Tibial nerve (tissue), 4 donors: ENCODE results near the gene COMMD1. TPM values are rescaled to one million over a fixed set of nuclear protein-coding genes. Genes with fewer than 3 reads are reported as not detected.
"Not testable (repeated sequence)": the region's sequence is repeated elsewhere in the genome, so short reads cannot be mapped to it uniquely, and the experiment has no call there.

Experiments
- DNase-seq, 2 donors: peaks; one replicate each; pipeline ENCODE4 v3.0.0-alpha.2; 2019; ENCODE audit warnings: low spot score in 2 of 2
- H3K27ac ChIP-seq, 4 donors: fragments of 200-600 bp; sonication (generic) in 3 of 4; one replicate each; pipeline ENCODE4 v1.5.1; 2017 to 2019; ENCODE audit warnings: mild to moderate bottlenecking in 1 of 4
- H3K27me3 ChIP-seq, 2 donors: fragments of 200-600 bp; sonication (generic) in 1 of 2; one replicate each; pipeline versions ENCODE4 v1.5.1 to v1.6.0; 2017 to 2019
- H3K36me3 ChIP-seq, 3 donors: fragments of 200-600 bp; sonication (generic); one replicate each; pipeline ENCODE4 v1.5.1; 2018 to 2019
- H3K4me1 ChIP-seq, 4 donors: fragments of 200-600 bp; sonication (generic) in 3 of 4; one replicate each; pipeline ENCODE4 v1.5.1; 2017 to 2019
- H3K4me3 ChIP-seq, 4 donors: fragments of 200-600 bp; sonication (generic) in 3 of 4; one replicate each; pipeline ENCODE4 v1.5.1; 2017 to 2019; ENCODE audit warnings: mild to moderate bottlenecking in 1 of 4, moderate library complexity in 1 of 4
- H3K9me3 ChIP-seq, 4 donors: fragments of 200-600 bp; sonication (generic) in 3 of 4; one replicate each; pipeline ENCODE4 v1.5.1; 2017 to 2019
- CTCF ChIP-seq, 5 experiments: fragments of 200-600 bp in 3 of 5; fragments of 450-650 bp in 2 of 5; sonication (generic) in 3 of 5; IDR thresholded peaks; one replicate each; pipeline ENCODE4 v1.5.1; 2016 to 2019; ENCODE audit warnings: antibody characterized with exemption in 5 of 5, mild to moderate bottlenecking in 3 of 5, moderate library complexity in 2 of 5
- EP300 ChIP-seq, 2 donors: sonication (generic); formaldehyde crosslinking; IDR thresholded peaks; one replicate each; pipeline ENCODE4 v1.6.1; 2017; ENCODE audit warnings: antibody characterized with exemption in 2 of 2, mild to moderate bottlenecking in 1 of 2
- POLR2A ChIP-seq, 2 donors: fragments of 450-650 bp; IDR thresholded peaks; one replicate each; pipeline ENCODE4 v1.6.1; 2017; ENCODE audit warnings: antibody characterized with exemption in 2 of 2, mild to moderate bottlenecking in 2 of 2, moderate library complexity in 2 of 2
- WGBS, 2 donors: methylation state at CpG; one replicate each; pipeline ENCODE4 v1.1.5; 2018; 5-methylcytosine and 5-hydroxymethylcytosine counted together
- total RNA-seq, 4 donors: library from RNA; depleted of rRNA; stranded (reverse); fragments of >200 nt; gene quantifications; one replicate each; pipeline ENCODE4 v1.1.0, GENCODE V29; 2016

The COMMD1 gene
- total RNA-seq, 4 donors from 2014 or later = 29.6 to 49.2 (median 43.7) TPM

GRCh38 chr2:62145478-62146100 is 240.1 kb downstream of the COMMD1 start:
- no peak for TF ChIP-seq POLR2A (IDR thresholded peaks at IDR 0.05)
- TF ChIP-seq CTCF (IDR thresholded peaks at IDR 0.05) = no peak
- no peak for TF ChIP-seq EP300 (IDR thresholded peaks at IDR 0.05)
- Histone ChIP-seq H3K4me1 (no peaks in the 10 kb centered on the region), H3K36me3 (peaks cover 0 to 5% (median 0%) of the 10 kb centered on the region in 3 donors), H3K27me3 (no peaks in the 10 kb centered on the region), H3K27ac (no peak overlapping the region), H3K9me3 (no peaks in the 10 kb centered on the region), H3K4me3 (no peak overlapping the region)
- no peak for DNase-seq
- WGBS, 2 donors = 93 to 95% methylated on average over 5 of the region's 5 CpGs

- H3K36me3 ChIP-seq, H3K4me1 ChIP-seq, H3K9me3 ChIP-seq, H3K4me3 ChIP-seq, H3K27ac ChIP-seq, DNase-seq, H3K27me3 ChIP-seq: not testable (repeated sequence)
- WGBS, 2 donors = 87% methylated on average over 7 of the region's 7 CpGs
Observed at GRCh38 chr2:62146790-62147189, 241.3 kb downstream of the COMMD1 start.

- Histone ChIP-seq H3K4me1 (no peaks in the 10 kb centered on the region), H3K27me3 (no peaks in the 10 kb centered on the region), H3K4me3 (no peak overlapping the region), H3K9me3 (no peaks in the 10 kb centered on the region), H3K27ac (no peak overlapping the region), H3K36me3 (peaks cover 0 to 5% (median 0%) of the 10 kb centered on the region in 3 donors)
- WGBS, 2 donors = 81 to 92% methylated on average over 4 of the region's 4 CpGs
- no peak for DNase-seq
- no peak for TF ChIP-seq CTCF (IDR thresholded peaks at IDR 0.05)
- no peak for TF ChIP-seq POLR2A (IDR thresholded peaks at IDR 0.05)
- TF ChIP-seq EP300 (IDR thresholded peaks at IDR 0.05) = no peak
Observed at GRCh38 chr2:62147610-62148301, 242.3 kb downstream of the COMMD1 start.

GRCh38 chr2:62149708-62150107 is 244.2 kb downstream of the COMMD1 start:
- no peaks in the 10 kb centered on the region for H3K27me3 ChIP-seq
- H3K9me3 ChIP-seq = peaks cover 0 to under 1% (median 0%) of the 10 kb centered on the region in 4 donors
- H3K4me1 ChIP-seq = no peaks in the 10 kb centered on the region
- TF ChIP-seq EP300 (IDR thresholded peaks at IDR 0.05) (no peak), POLR2A (IDR thresholded peaks at IDR 0.05) (no peak), CTCF (IDR thresholded peaks at IDR 0.05) (no peak)
- no peak overlapping the region for H3K27ac ChIP-seq
- DNase-seq = no peak
- no peak overlapping the region for H3K4me3 ChIP-seq
- peaks cover 0 to 5% (median 0%) of the 10 kb centered on the region in 3 donors for H3K36me3 ChIP-seq

- Histone ChIP-seq H3K27ac (no peak overlapping the region), H3K27me3 (no peaks in the 10 kb centered on the region), H3K9me3 (peaks cover 0 to 8% (median 0%) of the 10 kb centered on the region in 4 donors), H3K4me3 (no peak overlapping the region), H3K36me3 (peaks cover 0 to 10% (median 0%) of the 10 kb centered on the region in 3 donors), H3K4me1 (no peaks in the 10 kb centered on the region)
- no peak for TF ChIP-seq CTCF (IDR thresholded peaks at IDR 0.05)
- DNase-seq = no peak
- 74 to 75% methylated on average over 6 of the region's 6 CpGs for WGBS, 2 donors
Observed at GRCh38 chr2:62150597-62151305, 245.3 kb downstream of the COMMD1 start.
